GM19397 (cell line): ENCODE measurements around the gene NSMF.

ENCODE experiments used
- ATAC-seq: cut with Tn5 transposase; IDR thresholded peaks from one replicate; pipeline ENCODE4 v1.9.1; 2021; ENCODE audit warnings: mild to moderate bottlenecking, moderate library complexity; ENCODE audit not compliant: unreplicated experiment

The NSMF gene, protein sequence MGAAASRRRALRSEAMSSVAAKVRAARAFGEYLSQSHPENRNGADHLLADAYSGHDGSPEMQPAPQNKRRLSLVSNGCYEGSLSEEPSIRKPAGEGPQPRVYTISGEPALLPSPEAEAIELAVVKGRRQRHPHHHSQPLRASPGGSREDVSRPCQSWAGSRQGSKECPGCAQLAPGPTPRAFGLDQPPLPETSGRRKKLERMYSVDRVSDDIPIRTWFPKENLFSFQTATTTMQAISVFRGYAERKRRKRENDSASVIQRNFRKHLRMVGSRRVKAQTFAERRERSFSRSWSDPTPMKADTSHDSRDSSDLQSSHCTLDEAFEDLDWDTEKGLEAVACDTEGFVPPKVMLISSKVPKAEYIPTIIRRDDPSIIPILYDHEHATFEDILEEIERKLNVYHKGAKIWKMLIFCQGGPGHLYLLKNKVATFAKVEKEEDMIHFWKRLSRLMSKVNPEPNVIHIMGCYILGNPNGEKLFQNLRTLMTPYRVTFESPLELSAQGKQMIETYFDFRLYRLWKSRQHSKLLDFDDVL

DNA sequence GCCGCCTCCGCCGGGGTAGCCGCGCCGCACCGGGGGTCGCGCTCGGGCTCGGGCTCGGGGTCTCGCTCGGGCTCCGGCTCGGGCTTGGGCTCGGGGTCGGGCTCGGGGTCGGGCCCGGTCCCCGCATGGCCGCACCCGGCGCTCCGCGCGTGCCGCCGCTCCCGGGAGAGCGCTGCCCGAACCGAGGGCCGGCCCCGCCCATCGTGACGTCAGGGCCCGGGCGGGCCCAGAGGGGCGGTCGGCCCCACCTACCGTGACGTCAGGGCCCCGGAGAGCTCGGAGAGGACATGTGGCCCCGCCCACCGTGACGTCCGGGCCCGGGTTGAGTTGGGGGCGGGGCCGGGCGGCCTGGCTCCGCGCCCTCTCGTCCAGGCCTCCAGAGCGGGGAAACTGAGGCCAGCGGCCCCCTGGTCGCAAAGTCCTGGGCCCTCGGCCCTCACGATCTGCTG is at the start of gene NSMF:
Gene NSMF, minus strand, starts transcription at position 183 of the 449 bp plus-strand sequence. CDS start 232 bp downstream, outside the sequence.
- peak; percentile 68 for ATAC-seq

DNA sequence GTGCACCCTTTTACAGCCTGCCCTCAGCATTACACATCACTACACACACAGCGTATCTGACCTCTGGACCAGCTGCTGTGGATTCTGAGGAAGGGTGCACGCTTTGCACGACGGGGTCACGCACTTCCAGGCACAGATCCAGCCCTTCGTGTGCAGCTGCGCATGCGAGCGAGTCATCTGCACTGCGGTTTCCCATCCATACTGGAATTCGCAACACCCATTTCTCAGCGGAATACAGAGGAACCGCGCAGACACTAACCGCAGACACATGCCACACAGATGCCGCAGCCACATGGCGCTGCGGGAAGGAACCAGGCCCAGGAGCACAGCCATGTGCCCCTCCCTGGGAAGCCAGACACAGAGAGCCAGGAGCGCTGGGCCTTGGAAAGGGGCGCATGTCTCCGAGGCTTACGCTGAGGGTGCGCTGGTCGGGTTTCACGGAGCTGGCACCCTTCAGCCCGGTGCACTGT is 47.6 kb upstream of the NSMF start:
- no peak for ATAC-seq

DNA sequence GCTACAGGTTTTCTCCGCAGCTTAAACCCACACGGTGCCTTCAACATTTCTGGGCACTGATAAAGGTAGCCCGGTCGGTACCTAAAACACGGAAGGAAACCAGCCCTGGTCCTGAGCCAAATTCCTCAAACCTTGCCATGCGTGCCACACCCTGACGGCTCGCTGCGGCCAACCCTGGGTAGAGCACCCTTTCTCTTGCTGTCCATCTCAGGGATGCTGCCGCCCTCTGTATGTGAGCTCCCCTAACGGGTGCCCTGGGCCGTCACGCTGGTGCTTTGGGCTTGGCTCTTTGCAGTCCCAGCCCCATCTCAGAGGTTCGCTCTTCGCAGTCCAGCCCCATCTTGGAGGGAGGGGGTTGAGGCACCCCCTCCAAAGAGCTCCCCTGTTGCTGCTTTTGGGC is 47.1 kb upstream of the NSMF start:
- ATAC-seq: no peak

DNA sequence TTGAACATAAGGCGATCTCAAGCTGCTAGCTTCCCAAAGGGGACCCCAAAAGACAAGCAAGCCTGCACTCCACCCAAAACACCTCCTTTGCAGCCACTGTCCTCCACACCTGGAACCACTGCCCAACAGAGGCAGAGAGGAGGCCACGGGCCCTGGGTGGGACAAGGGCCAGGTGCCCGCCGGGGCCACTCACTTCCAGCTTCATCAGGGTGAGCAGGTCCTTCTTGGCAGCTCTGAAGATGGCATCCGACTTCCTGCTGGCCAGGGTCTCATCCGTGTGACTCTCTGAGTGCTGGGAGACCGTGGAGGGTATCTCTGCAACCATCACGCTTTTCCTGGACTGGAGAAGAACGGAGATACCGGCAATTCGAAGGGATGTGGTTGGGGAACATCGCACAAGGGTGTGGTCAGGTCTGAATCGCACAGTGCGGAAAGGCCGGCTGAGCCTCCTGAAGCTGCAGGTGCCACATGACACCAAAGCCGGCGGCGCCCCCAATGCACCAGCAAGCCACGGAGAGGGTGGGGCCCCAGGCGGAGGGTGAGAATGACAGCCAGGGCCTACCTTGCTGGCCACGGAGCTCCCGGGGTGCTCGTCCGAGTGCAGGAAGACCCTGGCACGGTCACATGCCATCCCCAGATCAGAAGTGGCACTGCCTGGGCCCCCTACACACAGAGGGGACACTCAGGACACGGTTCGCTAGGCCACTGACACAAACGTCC is 46.4 kb upstream of the NSMF start:
- no peak for ATAC-seq

DNA sequence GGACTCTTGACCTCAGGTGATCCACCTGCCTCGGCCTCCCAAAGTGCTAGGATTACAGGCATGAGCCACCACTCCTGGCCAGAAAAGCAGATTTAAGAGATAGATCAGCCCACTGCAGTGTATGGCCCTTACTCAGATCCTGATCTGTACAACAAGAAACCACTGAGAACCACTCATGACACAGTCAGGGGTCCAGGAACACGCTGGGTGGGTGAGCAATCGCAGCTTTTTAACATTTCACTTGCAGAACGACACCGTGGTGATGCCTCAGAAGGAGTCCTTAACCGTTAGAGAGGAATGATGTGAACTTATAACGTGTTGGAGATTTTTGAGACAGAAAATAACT is 45.3 kb upstream of the NSMF start:
- no peak for ATAC-seq

DNA sequence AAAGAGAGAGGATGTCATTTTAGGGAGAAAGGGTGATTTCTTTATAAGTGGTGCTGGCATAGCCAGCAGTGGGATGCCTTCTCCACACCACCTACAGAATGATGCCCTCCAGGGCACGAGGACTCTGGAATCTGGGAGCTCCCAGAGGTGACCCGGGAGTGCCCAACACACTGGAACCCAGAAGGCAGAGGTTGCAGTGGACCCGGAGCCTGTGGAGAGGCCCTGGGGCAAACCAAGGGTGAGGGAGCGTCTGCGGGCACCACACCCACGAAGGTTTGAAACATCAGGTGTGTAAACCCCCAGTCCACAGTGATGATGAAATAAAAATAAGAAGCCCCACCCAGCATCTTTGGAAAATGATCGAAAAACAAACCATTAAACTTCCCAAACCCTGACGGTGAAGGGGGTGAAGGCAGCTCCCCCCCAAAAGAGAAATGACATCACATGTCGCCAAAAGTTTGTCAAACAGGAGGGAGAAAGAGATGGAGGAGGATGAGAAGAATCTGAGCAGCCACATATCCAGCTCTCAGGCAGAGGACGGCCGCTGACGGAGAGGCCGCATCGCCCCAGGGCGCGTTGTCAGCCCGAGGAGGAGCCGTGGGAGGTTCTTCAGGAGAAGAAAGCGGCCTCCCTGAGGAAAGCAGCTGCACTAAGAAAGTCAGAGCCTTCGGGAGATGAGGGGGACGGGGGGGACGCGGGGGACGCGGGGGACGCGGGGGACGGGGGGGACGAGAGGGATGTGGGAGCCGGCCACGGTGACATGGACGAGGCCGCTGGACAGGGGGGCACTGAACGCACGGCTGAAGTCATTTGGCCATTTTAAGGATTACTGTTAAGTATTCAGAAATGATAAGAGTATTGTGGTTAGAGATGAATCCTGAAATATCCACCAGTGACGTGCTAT is 43.1 kb upstream of the NSMF start:
- no peak for ATAC-seq

DNA sequence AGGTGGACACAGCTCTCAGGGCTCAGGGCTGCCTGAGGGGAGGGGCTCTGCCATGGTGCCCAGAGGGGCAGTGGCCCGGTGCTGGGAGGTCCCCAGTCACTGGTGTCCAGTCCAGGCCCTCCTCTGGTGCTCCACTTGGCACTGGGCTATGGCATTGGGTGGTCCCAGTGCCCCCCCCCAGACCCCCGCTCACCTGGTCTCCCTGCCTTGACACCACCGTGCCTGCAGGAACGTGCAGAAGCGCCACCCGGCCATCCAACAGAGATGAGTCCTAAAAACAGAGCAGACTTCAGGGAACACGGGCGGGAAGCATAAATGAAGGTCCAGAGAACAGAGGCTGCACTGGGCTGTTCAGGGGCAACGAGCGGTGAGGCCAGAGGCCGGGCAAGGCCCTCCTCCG is 42.3 kb upstream of the NSMF start:
- no peak for ATAC-seq

DNA sequence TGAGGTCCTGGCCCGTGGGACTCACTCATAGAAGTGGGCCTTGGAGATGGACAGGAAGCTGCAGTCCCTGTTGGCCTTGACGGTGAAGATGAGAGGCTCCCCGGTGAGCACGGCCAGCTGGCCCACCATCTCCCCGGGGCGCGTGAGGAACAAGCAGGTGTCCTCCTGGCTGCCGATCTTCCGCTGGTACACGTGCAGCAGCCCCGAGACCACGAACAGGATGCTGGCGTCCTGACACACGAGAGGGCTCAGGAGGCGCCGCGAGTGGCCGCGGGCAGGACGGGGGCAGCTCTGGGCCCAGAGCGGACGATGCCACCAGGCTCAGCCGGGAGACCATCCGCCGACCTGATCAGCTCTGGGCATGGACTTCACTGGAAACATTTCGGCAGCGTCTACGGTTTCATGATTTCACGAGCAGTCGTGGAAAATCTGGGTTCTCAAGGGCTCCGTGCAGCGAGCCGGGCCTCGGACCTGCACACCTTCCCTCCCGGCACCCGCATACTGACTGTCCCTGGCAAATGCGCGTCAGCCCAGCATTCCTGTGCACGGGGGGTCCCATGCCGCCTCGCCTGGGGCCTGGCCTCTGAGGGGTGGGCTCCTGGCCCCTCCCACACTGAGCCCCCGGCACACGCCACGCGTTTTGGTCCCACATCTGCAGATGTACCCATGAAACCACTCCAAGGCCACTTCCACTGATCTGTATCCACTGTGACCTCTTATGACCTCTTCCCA is 41.7 kb upstream of the NSMF start:
- no peak for ATAC-seq

DNA sequence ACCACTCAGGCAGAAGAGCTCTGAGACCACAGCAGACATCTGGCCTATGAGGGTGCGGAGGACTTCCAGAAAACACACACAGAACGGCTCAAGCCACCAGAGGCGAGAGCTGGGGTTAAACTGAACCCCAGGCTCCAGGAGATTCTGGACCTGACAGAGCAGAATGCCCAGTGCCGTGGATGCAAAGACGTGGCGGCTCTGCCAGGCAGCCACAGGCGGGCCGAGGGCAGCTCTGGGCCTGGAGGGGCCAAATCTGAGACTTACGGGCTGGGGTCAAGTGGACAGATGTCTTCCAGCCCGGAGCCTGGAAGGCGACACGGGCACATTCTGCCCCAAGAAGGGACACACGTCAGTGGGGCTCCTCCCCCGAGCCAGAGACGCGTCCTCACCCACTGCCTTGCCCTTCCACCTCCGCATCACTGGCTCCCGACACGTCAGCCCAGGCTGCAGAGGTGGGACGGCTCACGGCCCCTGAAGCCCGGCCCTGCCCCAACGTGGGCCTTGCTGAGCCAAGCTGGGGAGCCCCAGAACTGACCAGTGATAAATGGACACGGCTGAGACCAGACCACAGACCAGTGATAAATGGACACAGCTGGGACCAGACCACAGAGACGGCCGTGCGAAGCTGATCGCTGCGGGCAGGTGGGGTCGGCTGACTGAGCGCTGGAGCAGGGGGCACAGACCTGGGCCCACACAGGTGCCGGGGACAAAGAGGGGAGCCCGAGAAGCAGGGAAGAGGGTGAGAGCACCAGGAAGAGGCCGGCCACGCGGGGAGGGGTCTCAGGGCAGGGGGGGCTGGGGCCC is 40.9 kb upstream of the NSMF start:
- ATAC-seq: no peak

DNA sequence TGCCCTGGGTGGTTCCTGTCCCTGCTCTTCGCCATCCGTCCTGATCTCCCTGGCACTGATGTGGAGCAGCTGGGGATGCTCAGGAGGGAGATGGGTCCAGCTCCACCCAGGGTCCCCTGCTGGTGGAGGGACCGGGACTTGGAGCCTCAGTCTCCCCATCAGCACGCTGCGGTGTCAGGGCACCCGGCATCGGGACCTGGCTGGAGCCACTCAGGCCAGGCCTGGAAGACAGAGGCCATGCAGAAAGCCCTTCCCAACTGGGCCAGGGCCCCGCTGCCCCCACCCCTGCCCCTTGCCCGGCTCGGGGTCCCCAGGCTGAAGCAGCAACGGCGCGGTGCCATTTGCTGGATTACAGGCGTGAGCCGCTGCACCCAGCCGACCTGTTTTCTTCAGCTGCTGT is 40.3 kb upstream of the NSMF start:
- no peak for ATAC-seq

DNA sequence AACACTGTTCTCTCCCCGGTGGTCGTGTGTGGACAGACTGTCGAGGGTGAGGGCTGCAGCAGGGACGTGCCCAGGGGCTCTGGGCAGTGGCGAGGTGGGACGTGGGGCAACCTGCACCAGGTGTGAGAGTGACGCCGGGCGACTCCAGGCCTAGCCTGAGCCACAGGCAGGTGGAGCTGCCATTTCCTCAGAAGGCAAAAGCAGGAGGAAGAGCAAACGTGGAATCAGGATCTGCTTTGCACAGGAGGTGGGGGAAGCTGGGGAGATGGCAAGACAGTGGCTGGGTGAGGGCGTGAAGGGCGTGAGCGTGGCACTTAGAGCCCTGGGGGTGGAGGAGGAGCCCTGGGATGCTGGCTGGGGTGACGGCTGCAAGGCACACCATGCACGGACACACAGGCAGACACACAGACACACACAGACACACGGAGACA is 39.6 kb upstream of the NSMF start:
- ATAC-seq: no peak

DNA sequence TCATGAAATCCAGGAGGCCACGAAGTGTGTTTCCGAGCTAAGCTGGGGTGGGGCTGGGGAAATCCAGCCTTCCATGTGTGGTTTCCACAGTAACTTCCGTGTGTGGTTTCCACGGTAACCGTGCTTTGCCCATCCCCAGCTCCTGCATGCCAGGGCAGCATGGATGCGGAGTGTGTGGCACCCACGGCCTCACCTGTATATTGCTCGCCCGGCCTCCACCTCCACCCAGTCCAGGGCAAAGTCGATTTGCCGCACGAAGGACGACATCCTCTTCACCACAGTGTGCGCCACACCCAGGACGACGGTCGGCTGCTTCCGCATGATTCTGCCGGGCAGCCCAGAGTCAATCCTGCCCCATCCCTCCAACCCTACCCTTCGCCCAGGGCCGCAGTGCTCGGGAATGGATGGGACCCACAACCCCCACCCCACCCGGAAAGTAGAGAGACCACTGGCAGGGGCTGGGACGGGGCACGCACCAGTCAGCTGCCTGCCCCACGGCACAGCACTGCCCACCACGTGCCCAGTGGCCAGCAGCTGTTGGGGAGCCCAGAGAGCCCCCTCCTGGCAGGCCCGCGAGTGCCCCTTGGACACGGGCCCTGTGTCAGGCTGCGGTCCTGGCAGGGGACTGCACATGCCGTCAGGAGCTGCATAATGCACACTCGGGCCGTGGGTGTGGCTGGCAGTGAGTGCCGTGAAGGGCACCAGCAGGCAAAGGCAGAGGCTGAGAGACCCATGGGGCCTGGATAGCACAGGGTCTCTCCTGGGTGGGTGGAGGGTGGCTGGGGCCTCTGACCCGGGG is 39.0 kb upstream of the NSMF start:
- no peak for ATAC-seq

DNA sequence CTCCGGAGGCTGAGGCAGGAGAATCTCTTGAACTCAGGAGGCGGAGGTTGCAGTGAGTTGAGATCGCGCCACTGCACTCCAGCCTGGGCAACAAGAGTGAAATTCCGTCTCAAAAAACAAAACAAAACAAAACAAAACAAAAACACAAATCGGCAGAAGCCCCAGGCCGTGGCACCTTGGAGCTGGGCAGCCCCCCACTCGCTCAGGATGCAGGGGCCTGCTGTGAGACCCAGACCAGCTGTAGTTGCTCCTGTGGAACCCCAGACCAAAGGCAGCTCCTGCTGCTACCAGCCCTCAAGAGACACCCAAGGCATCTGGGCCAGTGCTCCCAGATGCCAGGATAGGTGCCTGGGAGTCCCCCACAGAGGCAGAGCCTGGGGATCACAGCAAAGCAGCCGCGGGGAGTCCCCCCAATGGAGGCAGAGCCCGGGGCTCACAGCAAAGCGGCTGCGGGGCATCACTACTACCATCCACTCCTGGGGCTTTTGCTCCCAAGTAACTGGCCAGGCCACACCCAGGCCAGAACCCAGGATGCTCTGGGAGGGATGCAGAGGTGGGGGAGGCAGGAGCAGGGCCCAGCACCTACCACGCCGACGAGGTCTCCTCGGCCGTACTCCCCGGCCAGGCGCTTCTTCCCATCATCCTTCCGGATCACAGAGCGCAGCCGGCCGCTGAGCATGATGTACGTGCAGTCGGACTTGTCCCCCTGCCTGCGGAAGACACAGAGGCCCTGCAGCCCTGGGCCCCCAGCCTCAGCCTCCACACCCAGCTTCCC is 37.7 kb upstream of the NSMF start:
- no peak for ATAC-seq

DNA sequence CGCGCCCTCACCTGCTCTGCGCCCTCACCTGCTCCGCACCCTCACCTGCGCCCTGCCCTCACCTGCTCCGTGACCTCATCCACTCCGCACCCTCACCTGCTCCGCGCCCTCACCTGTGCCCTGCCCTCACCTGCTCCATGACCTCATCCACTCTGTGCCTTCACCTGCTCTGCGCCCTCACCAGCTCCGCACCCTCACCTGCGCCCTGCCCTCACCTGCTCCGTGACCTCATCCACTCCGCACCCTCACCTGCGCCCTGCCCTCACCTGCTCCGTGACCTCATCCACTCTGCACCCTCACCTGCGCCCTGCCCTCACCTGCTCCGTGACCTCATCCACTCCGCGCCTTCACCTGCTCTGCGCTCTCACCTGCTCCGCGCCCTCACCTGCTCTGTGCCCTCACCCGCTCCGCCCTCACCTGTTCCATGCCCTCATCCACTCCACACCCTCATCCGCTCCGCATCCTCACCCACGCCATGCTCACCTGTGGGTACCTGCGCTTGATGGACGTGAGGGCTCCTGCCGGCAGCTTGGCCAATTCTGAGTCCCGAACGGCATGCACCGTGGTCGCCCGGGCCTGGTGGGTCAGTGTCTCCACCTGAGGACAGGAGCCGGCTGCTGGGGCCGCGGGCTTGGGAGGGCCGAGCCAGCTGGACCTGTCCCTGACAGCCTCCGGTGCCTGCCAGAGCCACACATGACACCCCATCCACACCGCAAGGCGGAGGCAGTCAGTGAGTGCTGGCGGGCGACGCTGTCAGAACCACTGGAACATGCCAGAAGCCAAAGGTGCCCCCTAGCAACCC is 35.6 kb upstream of the NSMF start:
- no peak for ATAC-seq

DNA sequence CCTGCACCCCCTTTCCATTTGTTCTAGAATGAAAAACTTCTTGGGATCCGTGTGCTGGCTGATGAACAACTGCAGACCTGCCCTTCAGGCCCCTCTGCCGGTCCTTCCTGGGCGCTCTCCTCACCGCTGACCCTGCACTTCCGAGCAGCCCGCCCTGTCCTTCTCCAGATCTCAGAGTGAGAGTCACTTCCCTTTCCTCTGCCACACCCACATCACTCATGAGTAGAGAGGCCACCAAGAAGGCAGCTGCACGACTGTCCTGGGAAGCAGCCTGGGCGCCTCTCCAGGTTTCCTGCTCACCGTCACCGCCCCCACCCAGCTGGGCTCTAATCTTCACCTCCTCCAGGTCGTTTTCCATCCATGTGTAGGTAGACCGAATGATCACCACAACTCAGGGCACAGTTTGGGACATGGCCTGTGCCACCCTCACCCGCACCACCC is 35.0 kb upstream of the NSMF start:
- ATAC-seq: no peak

DNA sequence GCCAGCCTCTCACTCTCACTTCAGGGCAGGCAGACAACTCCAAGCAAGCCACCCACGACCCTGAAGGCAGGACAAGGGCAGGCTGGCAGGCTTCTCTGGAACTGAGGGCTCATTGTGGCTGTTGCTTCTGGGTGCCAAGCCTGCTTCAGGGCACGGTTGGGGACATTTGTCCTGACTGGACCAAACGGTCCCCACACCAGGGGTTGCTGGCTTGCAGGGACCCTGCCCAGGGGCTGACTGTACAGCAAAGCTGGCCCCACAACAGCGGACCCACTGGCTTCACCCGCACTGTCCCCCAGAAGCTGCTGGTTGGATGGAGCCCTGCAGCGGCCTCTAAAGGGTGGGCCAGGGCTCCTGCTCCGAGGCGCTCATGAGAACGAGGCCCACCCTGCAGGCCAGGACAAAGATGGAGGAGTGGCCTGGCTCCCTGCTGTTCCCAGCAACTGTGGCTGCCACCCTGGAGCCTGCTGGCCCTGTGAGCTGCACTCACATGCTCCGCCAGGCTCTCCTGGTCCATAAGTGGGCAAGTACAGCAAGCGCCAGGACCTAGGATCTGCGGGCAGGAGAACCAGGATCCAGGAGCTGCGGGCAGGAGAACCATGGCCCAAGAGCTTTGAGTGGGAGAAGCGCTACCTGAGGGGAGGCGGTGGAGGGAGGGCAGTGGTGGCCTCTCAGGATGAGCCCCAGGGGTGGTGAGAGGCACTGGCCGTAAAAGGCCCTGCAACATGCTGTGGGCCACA is 34.4 kb upstream of the NSMF start:
- no peak for ATAC-seq
